Cerebellar cortex (tissue), 1 donor: ENCODE data around the gene SCARF1.
"Not testable (repeated sequence)": the region's sequence is repeated elsewhere in the genome, so short reads cannot be mapped to it uniquely, and the experiment has no call there.

Experiments
- DNase-seq: peaks from one replicate; pipeline ENCODE4 v3.0.0-alpha.2; 2015; ENCODE audit warnings: low spot score

The SCARF1 gene

GRCh38 chr17:1645207-1646171 is at the start of gene SCARF1:
Gene SCARF1, minus strand, starts transcription at chr17:1645732. Its CDS starts 35 bp downstream, at chr17:1645697.
- no peak for DNase-seq

GRCh38 chr17:1693339-1693738 is 47.8 kb upstream of the SCARF1 start:
- no peak for DNase-seq

- DNase-seq = no peak
These were observed 45.2 kb upstream of the SCARF1 start for GRCh38 chr17:1690544-1691221.

GRCh38 chr17:1688405-1688804 is 42.9 kb upstream of the SCARF1 start:
- not testable (repeated sequence) for DNase-seq

- DNase-seq = no peak
These were observed 40.6 kb upstream of the SCARF1 start for GRCh38 chr17:1686086-1686485.

- peak; percentile 99 for DNase-seq
These were observed 39.1 kb upstream of the SCARF1 start, which contains the start of gene PRPF8 for GRCh38 chr17:1684378-1685189. Gene PRPF8, minus strand, starts transcription at chr17:1684867. Its CDS starts 296 bp downstream, at chr17:1684571.

GRCh38 chr17:1683459-1683858 is 37.9 kb upstream of the SCARF1 start:
- no peak for DNase-seq

GRCh38 chr17:1676401-1676800 is 30.9 kb upstream of the SCARF1 start:
- no peak for DNase-seq

GRCh38 chr17:1673041-1673785 is 27.7 kb upstream of the SCARF1 start:
- DNase-seq = peak; percentile 63

- DNase-seq = not testable (repeated sequence)
These were observed 18.4 kb upstream of the SCARF1 start for GRCh38 chr17:1663934-1664333.

- DNase-seq = no peak
These were observed 15.5 kb upstream of the SCARF1 start for GRCh38 chr17:1661045-1661444.

- DNase-seq = no peak
These were observed 12.6 kb upstream of the SCARF1 start for GRCh38 chr17:1658100-1658499.

- no peak for DNase-seq
These were observed 8.2 kb upstream of the SCARF1 start for GRCh38 chr17:1653735-1654134.

- not testable (repeated sequence) for DNase-seq
These were observed 7.3 kb upstream of the SCARF1 start for GRCh38 chr17:1652794-1653193.

GRCh38 chr17:1651559-1651844 is 6.0 kb upstream of the SCARF1 start:
- no peak for DNase-seq

GRCh38 chr17:1650731-1651558 is 5.4 kb upstream of the SCARF1 start:
- DNase-seq = no peak

- peak; percentile 85 for DNase-seq
These were observed 4.4 kb upstream of the SCARF1 start, which contains the start of gene RILP for GRCh38 chr17:1649844-1650501. Gene RILP, minus strand, starts transcription at chr17:1649866. Its CDS starts 62 bp downstream, at chr17:1649804.

- DNase-seq = peak; percentile 90
These were observed 3.7 kb upstream of the SCARF1 start for GRCh38 chr17:1648963-1649843.
